Activated CD8-positive, alpha-beta memory T cell treated with anti-CD3 and anti-CD28 coated beads, Interleukin-2, amount 10 ng/mL, durations not matched to agents 7 days and 5 days (primary cell): ENCODE data around the gene LRRC23. TPM values are rescaled to one million over a fixed set of nuclear protein-coding genes. Genes with fewer than 3 reads are reported as not detected.

Source experiments
- ATAC-seq: fragments of 150-1000 bp; cut with Tn5 transposase; one replicate; pipeline ENCODE4 v1.10.0; 2021; ENCODE audit warnings: moderate library complexity
- CTCF ChIA-PET: fragments of 350-600 bp; sonication (Branson Sonifier 250); formaldehyde crosslinking; loops from one replicate; lab custom pipeline; 2021; ENCODE audit warnings: antibody characterized with exemption; lab: Charles Lee
- DNase-seq: peaks from one replicate; pipeline ENCODE4 v3.0.0-alpha.2; 2020
- H3K27ac Mint-ChIP-seq: one replicate; pipeline ENCODE4 v1.8.0; 2021; ENCODE audit warnings: mild to moderate bottlenecking, mixed read lengths
- H3K27me3 Mint-ChIP-seq: one replicate; pipeline ENCODE4 v1.8.0; 2021; ENCODE audit warnings: mixed read lengths
- H3K36me3 Mint-ChIP-seq: one replicate; pipeline ENCODE4 v1.8.0; 2021; ENCODE audit warnings: mild to moderate bottlenecking, mixed read lengths
- H3K4me1 Mint-ChIP-seq: one replicate; pipeline ENCODE4 v1.8.0; 2021; ENCODE audit warnings: mixed read lengths
- H3K4me3 Mint-ChIP-seq: one replicate; pipeline ENCODE4 v1.8.0; 2021; ENCODE audit warnings: mild to moderate bottlenecking, moderate library complexity, mixed read lengths
- H3K9me3 Mint-ChIP-seq: one replicate; pipeline ENCODE4 v1.8.0; 2022; ENCODE audit warnings: low read depth, mixed read lengths
- total RNA-seq, 2 experiments: library from RNA; stranded (reverse); gene quantifications; one replicate each; pipeline ENCODE4 v1.2.3, GENCODE V29; 2021

Gene LRRC23
- total RNA-seq, 2 experiments from 2014 or later, result 4.9 to 8.7 TPM

DNA sequence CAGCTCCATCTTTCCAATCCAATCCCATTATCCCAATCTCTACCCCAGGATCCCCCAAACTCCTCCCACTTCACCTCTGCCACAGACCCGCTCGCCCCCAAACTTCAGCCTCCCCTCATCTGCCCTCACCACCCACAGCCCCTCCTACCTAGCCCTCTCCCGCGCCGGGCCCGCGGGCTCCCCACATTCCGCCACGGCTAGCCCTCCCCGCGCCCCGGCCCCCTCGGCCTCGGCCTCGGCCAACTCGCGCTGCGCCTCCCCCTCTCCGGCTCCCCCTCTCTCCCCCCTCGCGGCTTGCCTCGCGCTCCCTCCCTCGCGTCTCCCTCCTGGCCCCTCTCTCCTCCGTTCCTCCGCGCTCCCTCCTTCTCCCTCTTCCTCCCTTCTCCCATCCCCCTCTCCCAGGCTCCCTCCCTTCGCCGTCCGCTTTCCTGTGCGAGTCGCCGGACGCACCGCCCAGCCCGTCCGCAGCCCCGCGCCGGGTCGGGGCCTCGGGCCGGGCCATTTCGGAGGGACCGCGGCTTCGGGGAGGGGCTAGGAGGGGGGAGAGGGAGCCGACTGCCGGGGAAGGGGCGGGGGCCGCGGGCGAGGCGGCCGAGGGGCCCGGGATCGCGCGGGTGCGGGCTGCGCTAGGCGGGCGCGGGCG, 22.9 kb downstream of the LRRC23 start, which contains the start of gene ATN1:
TSS of gene ATN1 (plus strand) at position 581 of the 643 bp plus-strand sequence. CDS start 6,043 bp downstream, outside the sequence.
- peak; percentile 45 for ATAC-seq
- Mint-ChIP-seq H3K9me3 (no peaks in the 10 kb centered on the region), H3K27me3 (no peaks in the 10 kb centered on the region), H3K4me1 (peaks cover 60% of the 10 kb centered on the region), H3K4me3 (peak within 1 kb of the TSS; percentile 82), H3K36me3 (peaks cover 6% of the 10 kb centered on the region), H3K27ac (peak within 1 kb of the TSS; percentile 89)
- CTCF ChIA-PET, result interaction anchor here (0.6 to 11.0 kb wide), 7 partner anchors 10 to 1032 kb away, joined by 3 to 116 read pairs (median 33); partner anchors contain the start of genes C12orf57, ENO2, LRRC23 and PTPN6
- peak; percentile 61 for DNase-seq

DNA sequence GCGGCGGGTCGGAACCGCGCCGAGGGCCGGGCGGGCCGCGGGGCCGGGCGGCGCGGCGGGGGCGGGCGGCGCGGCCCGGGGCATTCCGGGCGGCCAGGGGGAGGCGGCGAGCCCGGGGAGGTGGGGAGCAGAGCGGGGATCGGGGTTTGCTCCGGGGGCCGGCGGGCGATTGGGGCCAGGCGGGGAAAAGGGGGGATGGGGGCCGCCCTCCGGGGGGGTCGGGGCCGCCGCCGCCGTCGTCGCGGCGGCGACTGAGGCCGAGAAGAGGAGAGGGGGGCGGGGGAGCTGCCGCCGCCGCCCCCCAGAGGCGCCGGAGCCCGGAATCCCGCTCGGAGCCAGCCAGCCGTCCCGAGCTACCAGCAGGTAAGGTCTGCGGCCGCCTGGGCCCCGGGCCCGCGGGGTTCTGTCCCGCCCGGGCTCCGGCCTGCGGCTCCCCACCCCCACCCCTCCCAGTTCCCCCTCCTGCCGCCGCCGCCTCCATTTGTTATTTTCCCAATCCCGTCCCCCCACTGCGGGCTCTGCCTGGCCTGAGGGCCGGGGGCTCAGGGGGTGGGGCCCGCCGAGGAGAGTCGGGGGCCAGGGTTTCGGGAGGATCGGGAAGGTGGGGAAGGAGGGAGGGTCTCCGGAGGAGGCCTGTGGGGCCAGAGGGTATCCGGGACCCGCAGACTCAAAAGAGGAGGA, 23.5 kb downstream of the LRRC23 start:
- H3K4me1 Mint-ChIP-seq, result peaks cover 60% of the 10 kb centered on the region
- DNase-seq (no peak), ATAC-seq (peak; percentile 43)

GRCh38 chr12:6928703-6929407, 24.2 kb downstream of the LRRC23 start:
- peaks cover 62% of the 10 kb centered on the region for H3K4me1 Mint-ChIP-seq
- DNase-seq, result no peak
- no peaks in the 10 kb centered on the region for H3K27me3 Mint-ChIP-seq
- peaks cover 3% of the 10 kb centered on the region for H3K36me3 Mint-ChIP-seq
- no peak for ATAC-seq
- no peaks in the 10 kb centered on the region for H3K9me3 Mint-ChIP-seq
- CTCF ChIA-PET, result interaction anchor here (1.0 to 11.0 kb wide), 7 partner anchors 9 to 38 kb away, joined by 3 to 116 read pairs (median 5); partner anchors contain the start of genes C12orf57, ENO2, PTPN6 and RNU7-1
- peak overlapping the region; percentile 78 for H3K4me3 Mint-ChIP-seq
- peak overlapping the region; percentile 75 for H3K27ac Mint-ChIP-seq

More for the DNA sequence above, 23.5 kb downstream of the LRRC23 start:
- Mint-ChIP-seq H3K4me3 (peak overlapping the region; percentile 78), H3K9me3 (no peaks in the 10 kb centered on the region), H3K27me3 (no peaks in the 10 kb centered on the region), H3K27ac (peak overlapping the region; percentile 75), H3K36me3 (peaks cover 3% of the 10 kb centered on the region)
- CTCF ChIA-PET, result interaction anchor here (1.0 to 11.0 kb wide), 7 partner anchors 9 to 39 kb away, joined by 3 to 116 read pairs (median 7); partner anchors contain the start of genes C12orf57, LRRC23, PTPN6 and RNU7-1

- CTCF ChIA-PET, result interaction anchor here (0.9 to 11.0 kb wide), 8 partner anchors 8 to 38 kb away, joined by 3 to 116 read pairs (median 4); partner anchors contain the start of genes C12orf57, ENO2, PTPN6 and RNU7-1
Measured at GRCh38 chr12:6929466-6930452, 25.1 kb downstream of the LRRC23 start.

GRCh38 chr12:6932766-6933165, 28.1 kb downstream of the LRRC23 start:
- H3K36me3 Mint-ChIP-seq, result peaks cover 25% of the 10 kb centered on the region
- no peaks in the 10 kb centered on the region for H3K9me3 Mint-ChIP-seq
- no peaks in the 10 kb centered on the region for H3K27me3 Mint-ChIP-seq
- DNase-seq (no peak), ATAC-seq (no peak)
- H3K4me1 Mint-ChIP-seq, result peaks cover 62% of the 10 kb centered on the region
- CTCF ChIA-PET, result interaction anchor here (1.0 to 2.9 kb wide), 5 partner anchors 11 to 60 kb away, joined by 3 to 15 read pairs (median 4); partner anchors contain the start of gene SPSB2
- peak overlapping the region; percentile 81 for H3K27ac Mint-ChIP-seq
- H3K4me3 Mint-ChIP-seq, result no peak overlapping the region

More at GRCh38 chr12:6929466-6930452, 25.1 kb downstream of the LRRC23 start:
- no peaks in the 10 kb centered on the region for H3K27me3 Mint-ChIP-seq
- no peak for DNase-seq
- no peaks in the 10 kb centered on the region for H3K9me3 Mint-ChIP-seq
- H3K4me3 Mint-ChIP-seq, result peak overlapping the region; percentile 78
- peaks cover 8% of the 10 kb centered on the region for H3K36me3 Mint-ChIP-seq
- no peak for ATAC-seq
- H3K4me1 Mint-ChIP-seq, result peaks cover 60% of the 10 kb centered on the region
- H3K27ac Mint-ChIP-seq, result peak overlapping the region; percentile 63

DNA sequence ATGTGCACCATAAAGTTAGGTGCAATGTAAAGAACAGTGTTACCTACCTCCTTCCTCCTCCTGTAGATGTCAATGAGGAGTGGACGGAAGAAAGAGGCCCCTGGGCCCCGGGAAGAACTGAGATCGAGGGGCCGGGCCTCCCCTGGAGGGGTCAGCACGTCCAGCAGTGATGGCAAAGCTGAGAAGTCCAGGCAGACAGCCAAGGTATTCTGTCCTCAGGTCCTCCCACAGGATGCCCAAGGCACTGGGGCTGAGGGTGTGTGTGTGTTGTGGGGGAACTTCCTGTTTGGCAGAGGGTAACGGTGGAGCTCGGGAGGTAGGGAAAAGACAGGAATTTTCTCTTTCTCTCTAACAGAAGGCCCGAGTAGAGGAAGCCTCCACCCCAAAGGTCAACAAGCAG, 29.5 kb downstream of the LRRC23 start:
- Mint-ChIP-seq H3K36me3 (peaks cover 23% of the 10 kb centered on the region), H3K27ac (peak overlapping the region; percentile 96), H3K4me3 (no peak overlapping the region), H3K27me3 (no peaks in the 10 kb centered on the region), H3K9me3 (no peaks in the 10 kb centered on the region), H3K4me1 (peaks cover 62% of the 10 kb centered on the region)
- no peak for ATAC-seq
- CTCF ChIA-PET, result interaction anchor here (1.0 to 7.7 kb wide), 9 partner anchors 10 to 65 kb away, joined by 3 to 116 read pairs (median 4); partner anchors contain the start of genes ATN1, C12orf57, ENO2 and RNU7-1
- no peak for DNase-seq

- Mint-ChIP-seq H3K27me3 (no peaks in the 10 kb centered on the region), H3K4me3 (peak overlapping the region; percentile 87), H3K9me3 (no peaks in the 10 kb centered on the region), H3K36me3 (peaks cover 23% of the 10 kb centered on the region), H3K27ac (peak overlapping the region; percentile 96), H3K4me1 (peaks cover 52% of the 10 kb centered on the region)
- CTCF ChIA-PET, result interaction anchor here (0.9 to 7.7 kb wide), 6 partner anchors 11 to 177 kb away, joined by 3 to 116 read pairs (median 4); partner anchors contain the start of genes ATN1, SPSB2 and TPI1
- no peak for ATAC-seq
- DNase-seq, result no peak
Measured at GRCh38 chr12:6935371-6936193, 31.0 kb downstream of the LRRC23 start.

- Mint-ChIP-seq H3K27ac (peak overlapping the region; percentile 96), H3K4me3 (peak overlapping the region; percentile 87), H3K9me3 (no peaks in the 10 kb centered on the region), H3K36me3 (peaks cover 23% of the 10 kb centered on the region), H3K4me1 (peaks cover 47% of the 10 kb centered on the region), H3K27me3 (no peaks in the 10 kb centered on the region)
- ATAC-seq, result no peak
- CTCF ChIA-PET, result interaction anchor here (0.9 to 17.6 kb wide), 8 partner anchors 12 to 177 kb away, joined by 3 to 709 read pairs (median 25); partner anchors contain the start of genes ATN1, PTPN6, SPSB2 and TPI1
- DNase-seq, result no peak
Measured at GRCh38 chr12:6936194-6936635, 31.6 kb downstream of the LRRC23 start.

- Mint-ChIP-seq H3K27me3 (no peaks in the 10 kb centered on the region), H3K27ac (peak overlapping the region; percentile 96), H3K9me3 (no peaks in the 10 kb centered on the region), H3K36me3 (peaks cover 23% of the 10 kb centered on the region), H3K4me1 (peaks cover 47% of the 10 kb centered on the region), H3K4me3 (peak overlapping the region; percentile 87)
- CTCF ChIA-PET, result interaction anchor here (0.9 to 17.6 kb wide), 15 partner anchors 12 to 213 kb away, joined by 3 to 709 read pairs (median 5); partner anchors contain the start of genes ATN1, C1RL, COPS7A and LPCAT3
- DNase-seq (peak; percentile 78), ATAC-seq (peak; percentile 38)
Measured at GRCh38 chr12:6936636-6937480, 32.2 kb downstream of the LRRC23 start.
